CD4-positive, CD25-positive, alpha-beta regulatory T cell (primary cell): Measurements from ENCODE around the gene TMEM100. TPM values are rescaled to one million over a fixed set of nuclear protein-coding genes. Genes with fewer than 3 reads are reported as not detected.

Experiments
- ATAC-seq, 2 donors: fragments of 150-1000 bp; cut with Tn5 transposase; one replicate each; pipeline ENCODE4 v1.10.0; 2021; ENCODE audit warnings: low read depth in 2 of 2, moderate number of reproducible peaks in 2 of 2, moderate library complexity in 1 of 2
- DNase-seq, 3 donors: peaks; one replicate each; pipeline versions ENCODE4 v3.0.0 to v3.0.0-alpha.2; 2012 to 2022; ENCODE audit warnings: mixed read lengths in 1 of 3
- H3K27ac ChIP-seq: one replicate; pipeline ENCODE4 v1.7.0; 2013; ENCODE audit warnings: mild to moderate bottlenecking, low read length; ENCODE audit not compliant: insufficient read depth, poor library complexity, severe bottlenecking
- H3K27me3 ChIP-seq: one replicate; pipeline ENCODE4 v1.7.0; 2013; ENCODE audit warnings: low read length; ENCODE audit not compliant: control insufficient read depth, insufficient read depth
- H3K36me3 ChIP-seq: one replicate; pipeline ENCODE4 v1.7.0; 2013; ENCODE audit warnings: mild to moderate bottlenecking, low read length, moderate library complexity; ENCODE audit not compliant: control insufficient read depth, insufficient read depth
- H3K4me1 ChIP-seq: 2 replicates; pipeline ENCODE4 v1.7.0; 2013; ENCODE audit warnings: mild to moderate bottlenecking, low read length; ENCODE audit not compliant: insufficient read depth, control insufficient read depth, poor library complexity, severe bottlenecking
- H3K4me3 ChIP-seq: one replicate; pipeline ENCODE4 v1.7.0; 2013; ENCODE audit warnings: low read depth, mild to moderate bottlenecking, low read length, moderate library complexity
- H3K9me3 ChIP-seq, 2 experiments: 1 replicate in 1 of 2; 2 replicates in 1 of 2; pipeline ENCODE4 v1.7.0; 2013; ENCODE audit warnings: low read length in 2 of 2, mild to moderate bottlenecking in 1 of 2, moderate library complexity in 1 of 2; ENCODE audit not compliant: control insufficient read depth in 2 of 2
- H3K27ac Mint-ChIP-seq, 3 donors: one replicate each; pipeline ENCODE4 v1.8.0; 2020 to 2022; ENCODE audit warnings: mild to moderate bottlenecking in 3 of 3, mixed read lengths in 3 of 3, moderate library complexity in 2 of 3
- H3K27me3 Mint-ChIP-seq: one replicate; pipeline ENCODE4 v1.8.0; 2022; ENCODE audit warnings: mild to moderate bottlenecking, mixed read lengths
- H3K36me3 Mint-ChIP-seq: one replicate; pipeline ENCODE4 v1.8.0; 2020; ENCODE audit warnings: mixed read lengths
- H3K4me1 Mint-ChIP-seq, 4 donors: one replicate each; pipeline ENCODE4 v1.8.0; 2020 to 2022; ENCODE audit warnings: mixed read lengths in 4 of 4, mild to moderate bottlenecking in 1 of 4
- H3K4me3 Mint-ChIP-seq, 4 donors: one replicate each; pipeline ENCODE4 v1.8.0; 2020 to 2022; ENCODE audit warnings: mild to moderate bottlenecking in 4 of 4, mixed read lengths in 4 of 4, moderate library complexity in 3 of 4
- H3K9me3 Mint-ChIP-seq, 7 donors: one replicate each; pipeline ENCODE4 v1.8.0; 2020 to 2022; ENCODE audit warnings: mixed read lengths in 7 of 7, mild to moderate bottlenecking in 3 of 7, moderate library complexity in 2 of 7
- polyA plus RNA-seq, 4 donors: library from polyadenylated mRNA; unstranded; fragments of 300-500 nt; fragmentation: Illumina TruSeq; gene quantifications; one replicate each; pipeline ENCODE4 v1.2.3, GENCODE V29; 2021
- total RNA-seq: library from RNA; stranded (reverse); gene quantifications from one replicate; pipeline ENCODE4 v1.2.3, GENCODE V29; 2022

TMEM100 gene
- total and polyA plus RNA-seq, 5 donors from 2014 or later, result not detected

- ATAC-seq (no peak), DNase-seq (no peak)
- Mint-ChIP-seq H3K27me3 (peaks cover under 1% of the 10 kb centered on the region), H3K27ac (no peak overlapping the region), H3K36me3 (peaks cover 5% of the 10 kb centered on the region), H3K9me3 (peaks cover 0 to 4% (median 0%) of the 10 kb centered on the region in 7 donors), H3K4me3 (no peak overlapping the region), H3K4me1 (peaks cover 0 to 9% (median 0%) of the 10 kb centered on the region in 4 donors)
- Histone ChIP-seq H3K9me3 (no peaks in the 10 kb centered on the region), H3K27me3 (no peaks in the 10 kb centered on the region), H3K27ac (no peak overlapping the region), H3K36me3 (no peaks in the 10 kb centered on the region), H3K4me3 (no peak overlapping the region), H3K4me1 (no peaks in the 10 kb centered on the region)
Observed at GRCh38 chr17:55763856-55764255, 41.2 kb upstream of the TMEM100 start.

GRCh38 chr17:55762086-55762858, 39.6 kb upstream of the TMEM100 start:
- no peak overlapping the region for H3K4me3 Mint-ChIP-seq

GRCh38 chr17:55760643-55761355, 38.1 kb upstream of the TMEM100 start:
- DNase-seq (no peak), ATAC-seq (no peak)
- no peaks in the 10 kb centered on the region for H3K9me3 ChIP-seq
- H3K27ac Mint-ChIP-seq, result peak overlapping the region in 2 of 3 donors; percentile 43 to 47
- H3K36me3 ChIP-seq, result no peaks in the 10 kb centered on the region
- H3K9me3 Mint-ChIP-seq, result peaks cover 0 to 3% (median 0%) of the 10 kb centered on the region in 7 donors
- H3K4me3 ChIP-seq, result no peak overlapping the region
- H3K27me3 Mint-ChIP-seq, result peaks cover 4% of the 10 kb centered on the region
- peaks cover 0 to 9% (median 3%) of the 10 kb centered on the region in 4 donors for H3K4me1 Mint-ChIP-seq
- no peaks in the 10 kb centered on the region for H3K36me3 Mint-ChIP-seq
- H3K27ac ChIP-seq, result no peak overlapping the region
- no peak overlapping the region for H3K4me3 Mint-ChIP-seq
- no peaks in the 10 kb centered on the region for H3K27me3 ChIP-seq
- no peaks in the 10 kb centered on the region for H3K4me1 ChIP-seq

More at GRCh38 chr17:55762086-55762858, 39.6 kb upstream of the TMEM100 start:
- Mint-ChIP-seq H3K36me3 (no peaks in the 10 kb centered on the region), H3K27ac (no peak overlapping the region), H3K9me3 (peaks cover 0 to 4% (median 0%) of the 10 kb centered on the region in 7 donors), H3K27me3 (peaks cover 4% of the 10 kb centered on the region), H3K4me1 (peaks cover 0 to 9% (median 0%) of the 10 kb centered on the region in 4 donors)
- Histone ChIP-seq H3K4me3 (no peak overlapping the region), H3K27me3 (no peaks in the 10 kb centered on the region), H3K36me3 (no peaks in the 10 kb centered on the region), H3K4me1 (no peaks in the 10 kb centered on the region), H3K27ac (no peak overlapping the region), H3K9me3 (no peaks in the 10 kb centered on the region)
- DNase-seq (no peak), ATAC-seq (no peak)

GRCh38 chr17:55758171-55758570, 35.5 kb upstream of the TMEM100 start:
- Mint-ChIP-seq H3K4me3 (no peak overlapping the region), H3K9me3 (no peaks in the 10 kb centered on the region), H3K27me3 (peaks cover 4% of the 10 kb centered on the region), H3K4me1 (peaks cover 0 to 10% (median 4%) of the 10 kb centered on the region in 4 donors), H3K36me3 (no peaks in the 10 kb centered on the region), H3K27ac (no peak overlapping the region)
- H3K4me3 ChIP-seq, result no peak overlapping the region
- no peaks in the 10 kb centered on the region for H3K4me1 ChIP-seq
- no peaks in the 10 kb centered on the region for H3K36me3 ChIP-seq
- DNase-seq (no peak), ATAC-seq (no peak)
- H3K27ac ChIP-seq, result no peak overlapping the region
- H3K27me3 ChIP-seq, result no peaks in the 10 kb centered on the region
- H3K9me3 ChIP-seq, result no peaks in the 10 kb centered on the region

- no peaks in the 10 kb centered on the region for H3K4me1 ChIP-seq
- Mint-ChIP-seq H3K4me3 (no peak overlapping the region), H3K4me1 (peaks cover 4 to 14% (median 7%) of the 10 kb centered on the region in 4 donors), H3K27me3 (peaks cover 4% of the 10 kb centered on the region), H3K9me3 (no peaks in the 10 kb centered on the region), H3K36me3 (no peaks in the 10 kb centered on the region), H3K27ac (no peak overlapping the region)
- no peaks in the 10 kb centered on the region for H3K9me3 ChIP-seq
- no peak overlapping the region for H3K4me3 ChIP-seq
- no peak overlapping the region for H3K27ac ChIP-seq
- no peaks in the 10 kb centered on the region for H3K27me3 ChIP-seq
- ATAC-seq (no peak), DNase-seq (no peak)
- no peaks in the 10 kb centered on the region for H3K36me3 ChIP-seq
Observed at GRCh38 chr17:55757659-55758058, 35.0 kb upstream of the TMEM100 start.

GRCh38 chr17:55756689-55757088, 34.0 kb upstream of the TMEM100 start:
- no peak overlapping the region for H3K4me3 Mint-ChIP-seq
- no peak overlapping the region for H3K4me3 ChIP-seq
- no peaks in the 10 kb centered on the region for H3K27me3 ChIP-seq
- no peaks in the 10 kb centered on the region for H3K36me3 ChIP-seq
- H3K27ac Mint-ChIP-seq, result no peak overlapping the region
- H3K36me3 Mint-ChIP-seq, result no peaks in the 10 kb centered on the region
- H3K27me3 Mint-ChIP-seq, result peaks cover 4% of the 10 kb centered on the region
- H3K4me1 ChIP-seq, result peaks cover under 1% of the 10 kb centered on the region
- ATAC-seq (no peak), DNase-seq (no peak)
- H3K4me1 Mint-ChIP-seq, result peaks cover 8 to 20% (median 12%) of the 10 kb centered on the region in 4 donors
- no peak overlapping the region for H3K27ac ChIP-seq
- no peaks in the 10 kb centered on the region for H3K9me3 Mint-ChIP-seq
- H3K9me3 ChIP-seq, result no peaks in the 10 kb centered on the region

- peaks cover 20% of the 10 kb centered on the region for H3K27me3 Mint-ChIP-seq
- peaks cover 0 to 2% (median 0%) of the 10 kb centered on the region in 7 donors for H3K9me3 Mint-ChIP-seq
- H3K4me3 ChIP-seq, result peak overlapping the region; percentile 67
- H3K4me1 Mint-ChIP-seq, result peaks cover 12 to 22% (median 17%) of the 10 kb centered on the region in 4 donors
- ATAC-seq (no peak), DNase-seq (no peak)
- H3K36me3 ChIP-seq, result no peaks in the 10 kb centered on the region
- H3K27me3 ChIP-seq, result peaks cover 14% of the 10 kb centered on the region
- no peak overlapping the region for H3K27ac ChIP-seq
- peak overlapping the region; percentile 25 to 84 (median 54) for H3K27ac Mint-ChIP-seq
- peaks cover 4% of the 10 kb centered on the region for H3K4me1 ChIP-seq
- no peaks in the 10 kb centered on the region for H3K9me3 ChIP-seq
- H3K4me3 Mint-ChIP-seq, result peak overlapping the region; percentile 73 to 91 (median 80)
- H3K36me3 Mint-ChIP-seq, result no peaks in the 10 kb centered on the region
Observed at GRCh38 chr17:55751720-55752250, 29.1 kb upstream of the TMEM100 start.
